ENCODE measurements around the gene CALR.

Gene CALR

GRCh38 chr19:12918253-12918652 lies 20.2 kb upstream of the CALR start:
- H3K36me3 ChIP-seq (replicated peaks; ENCODE audit: insufficient read depth, low read length), result peaks cover 2% of the 10 kb centered on the region; the same call in 1 of the 2 replicates
- no peaks in the 10 kb centered on the region for H3K27me3 ChIP-seq (replicated peaks; ENCODE audit: insufficient read depth, low read length)
- no peak overlapping the region for H3K4me2 ChIP-seq (ENCODE audit: low read depth, low read length)
- DNase-seq, result no peak
- H3K9me2 ChIP-seq (replicated peaks; ENCODE audit: insufficient read depth, low read length), result no peaks in the 10 kb centered on the region
- H3K9ac ChIP-seq (ENCODE audit: low read length), result no peak overlapping the region
- H3K27ac ChIP-seq (ENCODE audit: low read length), result no peak overlapping the region
- no peaks in the 10 kb centered on the region for H4K20me1 ChIP-seq (ENCODE audit: insufficient read depth, low read length)
- no peaks in the 10 kb centered on the region for H3K9me3 ChIP-seq (replicated peaks; ENCODE audit: insufficient read depth, low read length)
- H3F3A ChIP-seq (ENCODE audit: insufficient read depth, low read length), result peaks cover 19% of the 10 kb centered on the region
- no peak overlapping the region for H2AFZ ChIP-seq (ENCODE audit: low read length)
- peaks cover 17% of the 10 kb centered on the region for H3K4me1 ChIP-seq (ENCODE audit: low read length)
- no peak overlapping the region for H3K4me3 ChIP-seq (ENCODE audit: low read length)
- TF ChIP-seq EZH2 (optimal IDR thresholded peaks at IDR 0.05; ENCODE audit: low read depth, low read length) (no peak), EZH2phosphoT487 (IDR thresholded peaks at IDR 0.05; ENCODE audit: low read length) (no peak)
- TF ChIP-seq, protein P1, sequence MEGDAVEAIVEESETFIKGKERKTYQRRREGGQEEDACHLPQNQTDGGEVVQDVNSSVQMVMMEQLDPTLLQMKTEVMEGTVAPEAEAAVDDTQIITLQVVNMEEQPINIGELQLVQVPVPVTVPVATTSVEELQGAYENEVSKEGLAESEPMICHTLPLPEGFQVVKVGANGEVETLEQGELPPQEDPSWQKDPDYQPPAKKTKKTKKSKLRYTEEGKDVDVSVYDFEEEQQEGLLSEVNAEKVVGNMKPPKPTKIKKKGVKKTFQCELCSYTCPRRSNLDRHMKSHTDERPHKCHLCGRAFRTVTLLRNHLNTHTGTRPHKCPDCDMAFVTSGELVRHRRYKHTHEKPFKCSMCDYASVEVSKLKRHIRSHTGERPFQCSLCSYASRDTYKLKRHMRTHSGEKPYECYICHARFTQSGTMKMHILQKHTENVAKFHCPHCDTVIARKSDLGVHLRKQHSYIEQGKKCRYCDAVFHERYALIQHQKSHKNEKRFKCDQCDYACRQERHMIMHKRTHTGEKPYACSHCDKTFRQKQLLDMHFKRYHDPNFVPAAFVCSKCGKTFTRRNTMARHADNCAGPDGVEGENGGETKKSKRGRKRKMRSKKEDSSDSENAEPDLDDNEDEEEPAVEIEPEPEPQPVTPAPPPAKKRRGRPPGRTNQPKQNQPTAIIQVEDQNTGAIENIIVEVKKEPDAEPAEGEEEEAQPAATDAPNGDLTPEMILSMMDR (IDR thresholded peaks at IDR 0.05; ENCODE audit: low read length), result no peak
- H3K79me2 ChIP-seq (ENCODE audit: low read length), result no peaks in the 10 kb centered on the region

DNA sequence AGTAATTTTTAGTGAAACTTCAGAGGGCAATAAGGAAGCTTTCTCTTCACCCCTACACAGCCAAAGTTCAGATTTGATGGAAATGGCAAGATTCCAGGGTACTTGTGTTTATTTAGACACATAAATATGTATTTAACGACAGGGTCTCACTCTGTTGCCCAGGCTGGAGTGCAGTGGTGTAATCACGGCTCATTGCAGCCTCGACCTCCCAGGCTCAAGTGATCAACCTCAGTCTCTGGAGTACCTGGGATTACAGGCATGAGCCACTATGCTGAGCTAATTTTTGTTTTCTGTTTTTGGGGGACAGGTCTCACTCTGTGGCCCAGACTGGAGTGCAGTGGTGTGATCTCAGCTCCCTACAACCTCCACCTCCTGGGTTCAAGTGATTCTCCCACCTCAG lies 17.4 kb upstream of the CALR start:
- Histone ChIP-seq H3K4me3 (ENCODE audit: low read length) (no peak overlapping the region), H3K4me1 (ENCODE audit: low read length) (peaks cover 3% of the 10 kb centered on the region), H3K9me3 (replicated peaks; ENCODE audit: insufficient read depth, low read length) (no peaks in the 10 kb centered on the region), H3K27me3 (replicated peaks; ENCODE audit: insufficient read depth, low read length) (no peaks in the 10 kb centered on the region), H3K4me2 (ENCODE audit: low read depth, low read length) (no peak overlapping the region), H4K20me1 (ENCODE audit: insufficient read depth, low read length) (no peaks in the 10 kb centered on the region), H3K27ac (ENCODE audit: low read length) (no peak overlapping the region), H3K9ac (ENCODE audit: low read length) (no peak overlapping the region), H2AFZ (ENCODE audit: low read length) (no peak overlapping the region), H3K9me2 (replicated peaks; ENCODE audit: insufficient read depth, low read length) (no peaks in the 10 kb centered on the region), H3F3A (ENCODE audit: insufficient read depth, low read length) (peaks cover 10% of the 10 kb centered on the region; the same call in 1 of the 2 replicates), H3K79me2 (ENCODE audit: low read length) (no peaks in the 10 kb centered on the region), H3K36me3 (replicated peaks; ENCODE audit: insufficient read depth, low read length) (peaks cover 17% of the 10 kb centered on the region)
- no peak for DNase-seq
- TF ChIP-seq EZH2phosphoT487 (IDR thresholded peaks at IDR 0.05; ENCODE audit: low read length) (no peak), EZH2 (optimal IDR thresholded peaks at IDR 0.05; ENCODE audit: low read depth, low read length) (no peak)
- TF ChIP-seq, protein P1 (IDR thresholded peaks at IDR 0.05; ENCODE audit: low read length), result no peak

DNA sequence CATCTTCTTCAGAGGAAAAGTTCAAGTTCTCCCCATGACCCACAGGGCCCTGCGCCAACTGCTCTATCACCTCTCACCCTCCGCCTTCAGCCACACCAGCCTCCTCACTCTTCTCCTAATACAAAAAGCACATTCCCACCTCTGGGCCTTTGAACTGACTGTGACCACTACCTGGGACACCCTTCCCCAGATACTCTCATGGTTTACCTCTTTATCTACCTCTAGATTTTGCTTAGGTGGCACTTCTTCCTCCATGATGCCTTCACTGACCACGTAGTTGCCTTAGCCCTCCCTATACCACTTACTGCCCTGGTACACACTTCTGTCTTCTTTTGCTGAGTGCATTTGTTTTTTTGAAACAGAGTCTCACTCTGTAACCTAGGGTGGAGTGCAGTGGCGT lies 15.4 kb upstream of the CALR start:
- Histone ChIP-seq H3K36me3 (replicated peaks; ENCODE audit: insufficient read depth, low read length) (peaks cover 24% of the 10 kb centered on the region), H3K79me2 (ENCODE audit: low read length) (0 out of 2 replicates have a peak, but pooled peaks cover 3% of the 10 kb centered on the region), H3K27ac (ENCODE audit: low read length) (no peak overlapping the region), H2AFZ (ENCODE audit: low read length) (no peak overlapping the region), H3K9ac (ENCODE audit: low read length) (no peak overlapping the region), H3K4me3 (ENCODE audit: low read length) (no peak overlapping the region), H3K4me2 (ENCODE audit: low read depth, low read length) (no peak overlapping the region), H3K27me3 (replicated peaks; ENCODE audit: insufficient read depth, low read length) (no peaks in the 10 kb centered on the region), H3K9me3 (replicated peaks; ENCODE audit: insufficient read depth, low read length) (no peaks in the 10 kb centered on the region), H4K20me1 (ENCODE audit: insufficient read depth, low read length) (no peaks in the 10 kb centered on the region), H3F3A (ENCODE audit: insufficient read depth, low read length) (peaks cover 7% of the 10 kb centered on the region; the same call in 1 of the 2 replicates), H3K4me1 (ENCODE audit: low read length) (peaks cover 3% of the 10 kb centered on the region), H3K9me2 (replicated peaks; ENCODE audit: insufficient read depth, low read length) (no peaks in the 10 kb centered on the region)
- DNase-seq, result no peak
- TF ChIP-seq, protein P1 (IDR thresholded peaks at IDR 0.05; ENCODE audit: low read length), result no peak
- TF ChIP-seq EZH2phosphoT487 (IDR thresholded peaks at IDR 0.05; ENCODE audit: low read length), result no peak
- no peak for TF ChIP-seq EZH2 (optimal IDR thresholded peaks at IDR 0.05; ENCODE audit: low read depth, low read length)
